ENCODE results near the gene SCLT1. TPM values are rescaled to one million over a fixed set of nuclear protein-coding genes. Genes with fewer than 3 reads are reported as not detected.

Gene SCLT1
- total RNA-seq, 1 experiment from 2014 or later: 15.2 TPM

DNA sequence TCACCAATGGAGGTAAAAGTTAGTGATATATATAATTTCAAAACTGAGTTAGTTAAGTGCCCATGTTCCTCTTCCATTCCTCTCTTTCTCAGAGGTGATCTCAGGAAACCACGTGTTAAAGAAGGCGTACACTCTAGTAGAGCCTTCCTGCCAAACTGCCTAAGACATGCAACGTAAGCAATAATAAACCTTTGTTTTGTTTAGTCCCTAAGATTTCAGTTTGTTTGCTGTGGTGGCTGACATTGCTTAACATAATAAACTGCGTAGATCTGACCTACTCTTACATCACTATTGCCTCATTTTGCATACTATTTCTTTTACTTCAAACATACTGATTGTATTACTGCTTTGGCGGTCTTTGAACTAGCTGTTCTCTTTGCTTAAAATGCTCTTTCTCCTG lies 184.6 kb downstream of the SCLT1 start:
- H3K9me3 ChIP-seq (ENCODE audit: low read length): no peaks in the 10 kb centered on the region
- H3K27ac ChIP-seq (ENCODE audit: low read length): no peak overlapping the region
- intact Hi-C loops (cut with micrococcal nuclease): no loop called here
- H2AFZ ChIP-seq (ENCODE audit: low read length): no peak overlapping the region
- H3K9ac ChIP-seq (ENCODE audit: low read length): no peak overlapping the region
- no peak for ATAC-seq
- TF ChIP-seq EZH2 (IDR thresholded peaks at IDR 0.05; ENCODE audit: low read length, unreplicated experiment) (no peak), EZH2phosphoT487 (IDR thresholded peaks at IDR 0.05; ENCODE audit: borderline replicate concordance, low read length) (no peak)
- TF ChIP-seq, protein P1, sequence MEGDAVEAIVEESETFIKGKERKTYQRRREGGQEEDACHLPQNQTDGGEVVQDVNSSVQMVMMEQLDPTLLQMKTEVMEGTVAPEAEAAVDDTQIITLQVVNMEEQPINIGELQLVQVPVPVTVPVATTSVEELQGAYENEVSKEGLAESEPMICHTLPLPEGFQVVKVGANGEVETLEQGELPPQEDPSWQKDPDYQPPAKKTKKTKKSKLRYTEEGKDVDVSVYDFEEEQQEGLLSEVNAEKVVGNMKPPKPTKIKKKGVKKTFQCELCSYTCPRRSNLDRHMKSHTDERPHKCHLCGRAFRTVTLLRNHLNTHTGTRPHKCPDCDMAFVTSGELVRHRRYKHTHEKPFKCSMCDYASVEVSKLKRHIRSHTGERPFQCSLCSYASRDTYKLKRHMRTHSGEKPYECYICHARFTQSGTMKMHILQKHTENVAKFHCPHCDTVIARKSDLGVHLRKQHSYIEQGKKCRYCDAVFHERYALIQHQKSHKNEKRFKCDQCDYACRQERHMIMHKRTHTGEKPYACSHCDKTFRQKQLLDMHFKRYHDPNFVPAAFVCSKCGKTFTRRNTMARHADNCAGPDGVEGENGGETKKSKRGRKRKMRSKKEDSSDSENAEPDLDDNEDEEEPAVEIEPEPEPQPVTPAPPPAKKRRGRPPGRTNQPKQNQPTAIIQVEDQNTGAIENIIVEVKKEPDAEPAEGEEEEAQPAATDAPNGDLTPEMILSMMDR (conservative IDR thresholded peaks at IDR 0.05; ENCODE audit: low read depth, low read length): no peak
- no peaks in the 10 kb centered on the region for H3K27me3 ChIP-seq (ENCODE audit: low read length)
- ChIA-PET POLR2A (ENCODE audit: unreplicated experiment) (no interaction called here), CTCF (no interaction called here)
- DNase-seq: no peak
- H3K4me3 ChIP-seq (ENCODE audit: low read length): no peak overlapping the region
- H3K36me3 ChIP-seq (ENCODE audit: low read depth, low read length): no peaks in the 10 kb centered on the region
- H3K4me1 ChIP-seq (ENCODE audit: insufficient read depth, low read length): no peaks in the 10 kb centered on the region
- H3K79me2 ChIP-seq (ENCODE audit: low read length): no peaks in the 10 kb centered on the region
- H3K4me2 ChIP-seq (ENCODE audit: low read length): no peak overlapping the region
- no peaks in the 10 kb centered on the region for H3K9me2 ChIP-seq (replicated peaks; ENCODE audit: low read length)
- no peaks in the 10 kb centered on the region for H3F3A ChIP-seq (ENCODE audit: low read length, unreplicated experiment)
- H4K20me1 ChIP-seq (ENCODE audit: low read length): no peaks in the 10 kb centered on the region
- no TSS peak for BruUV-seq (replicated peaks)

GRCh38 chr4:128907981-128908380 lies 185.4 kb downstream of the SCLT1 start:
- H3K79me2 ChIP-seq (ENCODE audit: low read length): no peaks in the 10 kb centered on the region
- H3K36me3 ChIP-seq (ENCODE audit: low read depth, low read length): no peaks in the 10 kb centered on the region
- no peak overlapping the region for H2AFZ ChIP-seq (ENCODE audit: low read length)
- no peaks in the 10 kb centered on the region for H3K27me3 ChIP-seq (ENCODE audit: low read length)
- no peaks in the 10 kb centered on the region for H3K4me1 ChIP-seq (ENCODE audit: insufficient read depth, low read length)
- ChIA-PET POLR2A (ENCODE audit: unreplicated experiment) (no interaction called here), CTCF (no interaction called here)
- ATAC-seq: no peak
- H4K20me1 ChIP-seq (ENCODE audit: low read length): no peaks in the 10 kb centered on the region
- H3F3A ChIP-seq (ENCODE audit: low read length, unreplicated experiment): no peaks in the 10 kb centered on the region
- no peaks in the 10 kb centered on the region for H3K9me3 ChIP-seq (ENCODE audit: low read length)
- H3K4me3 ChIP-seq (ENCODE audit: low read length): no peak overlapping the region
- intact Hi-C loops (cut with micrococcal nuclease): no loop called here
- no peak overlapping the region for H3K27ac ChIP-seq (ENCODE audit: low read length)
- no peak overlapping the region for H3K9ac ChIP-seq (ENCODE audit: low read length)
- no peaks in the 10 kb centered on the region for H3K9me2 ChIP-seq (replicated peaks; ENCODE audit: low read length)
- H3K4me2 ChIP-seq (ENCODE audit: low read length): no peak overlapping the region
- DNase-seq: no peak
- TF ChIP-seq EZH2phosphoT487 (IDR thresholded peaks at IDR 0.05; ENCODE audit: borderline replicate concordance, low read length) (no peak), EZH2 (IDR thresholded peaks at IDR 0.05; ENCODE audit: low read length, unreplicated experiment) (no peak)
- TF ChIP-seq, protein P1 (conservative IDR thresholded peaks at IDR 0.05; ENCODE audit: low read depth, low read length): no peak
- BruUV-seq (replicated peaks): no TSS peak

DNA sequence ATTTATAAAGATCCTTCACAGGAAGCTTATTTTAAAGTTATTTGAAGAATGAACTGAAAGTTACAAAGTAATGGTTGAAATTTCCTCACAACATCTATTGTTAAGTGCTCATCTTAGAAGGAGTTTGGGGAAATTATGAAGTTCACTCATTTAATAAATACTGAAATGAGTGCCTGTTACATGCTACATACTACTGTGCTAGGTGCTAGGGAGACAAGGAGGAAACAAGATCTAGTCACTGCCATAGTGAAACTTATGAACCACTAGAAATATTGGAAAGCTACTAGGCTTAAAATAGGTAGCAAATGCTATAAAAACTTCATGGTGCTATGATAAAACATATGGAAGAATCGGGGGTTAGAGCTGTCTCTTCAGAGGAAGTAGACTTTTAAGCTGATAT lies 186.8 kb downstream of the SCLT1 start:
- Histone ChIP-seq H3K4me2 (ENCODE audit: low read length) (no peak overlapping the region), H3K9me2 (replicated peaks; ENCODE audit: low read length) (no peaks in the 10 kb centered on the region), H3K4me1 (ENCODE audit: insufficient read depth, low read length) (no peaks in the 10 kb centered on the region), H4K20me1 (ENCODE audit: low read length) (no peaks in the 10 kb centered on the region), H3K9ac (ENCODE audit: low read length) (no peak overlapping the region), H3K79me2 (ENCODE audit: low read length) (no peaks in the 10 kb centered on the region), H3K27me3 (ENCODE audit: low read length) (no peaks in the 10 kb centered on the region), H3K27ac (ENCODE audit: low read length) (no peak overlapping the region), H3K36me3 (ENCODE audit: low read depth, low read length) (no peaks in the 10 kb centered on the region), H2AFZ (ENCODE audit: low read length) (no peak overlapping the region), H3F3A (ENCODE audit: low read length, unreplicated experiment) (no peaks in the 10 kb centered on the region), H3K9me3 (ENCODE audit: low read length) (no peaks in the 10 kb centered on the region), H3K4me3 (ENCODE audit: low read length) (no peak overlapping the region)
- CTCF ChIA-PET: no interaction called here
- DNase-seq (no peak), ATAC-seq (no peak)
- BruUV-seq (replicated peaks): no TSS peak
- POLR2A ChIA-PET (ENCODE audit: unreplicated experiment): no interaction called here
- intact Hi-C loops (cut with micrococcal nuclease): no loop called here
- no peak for TF ChIP-seq EZH2 (IDR thresholded peaks at IDR 0.05; ENCODE audit: low read length, unreplicated experiment)
- TF ChIP-seq, protein P1 (conservative IDR thresholded peaks at IDR 0.05; ENCODE audit: low read depth, low read length): no peak

All from PC-3 (cell line).